Activated naive CD4-positive, alpha-beta T cell treated with anti-CD3 and anti-CD28 coated beads, Interleukin-2, amount 50 U/mL, for 16 hours (primary cell): ENCODE data around the gene SLC25A45.
A peak's percentile ranks its signal among the peaks of the same experiment; 100 is the strongest.

ENCODE experiments used
- DNase-seq: peaks from one replicate; pipeline ENCODE4 v3.0.0-alpha.2; 2020

SLC25A45 gene

DNA sequence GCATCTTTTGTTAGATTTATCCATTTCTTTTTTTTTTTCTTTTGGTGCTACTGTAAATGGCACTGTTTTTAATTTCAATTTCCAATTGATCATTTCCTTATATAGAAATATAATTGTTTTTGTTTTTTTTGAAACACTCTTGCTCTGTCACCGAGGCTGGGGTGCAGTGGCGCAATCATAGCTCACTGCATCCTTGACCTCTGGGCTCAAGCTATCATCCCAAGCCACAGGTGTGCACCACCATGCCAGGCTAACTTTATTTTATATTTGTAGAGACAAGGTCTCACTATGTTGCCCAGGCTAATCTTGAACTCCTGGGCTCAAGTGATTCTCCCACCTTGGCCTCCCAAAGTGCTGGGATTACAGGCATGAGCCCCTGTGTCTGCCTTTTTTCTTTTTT, 20.3 kb upstream of the SLC25A45 start:
- no peak for DNase-seq

DNA sequence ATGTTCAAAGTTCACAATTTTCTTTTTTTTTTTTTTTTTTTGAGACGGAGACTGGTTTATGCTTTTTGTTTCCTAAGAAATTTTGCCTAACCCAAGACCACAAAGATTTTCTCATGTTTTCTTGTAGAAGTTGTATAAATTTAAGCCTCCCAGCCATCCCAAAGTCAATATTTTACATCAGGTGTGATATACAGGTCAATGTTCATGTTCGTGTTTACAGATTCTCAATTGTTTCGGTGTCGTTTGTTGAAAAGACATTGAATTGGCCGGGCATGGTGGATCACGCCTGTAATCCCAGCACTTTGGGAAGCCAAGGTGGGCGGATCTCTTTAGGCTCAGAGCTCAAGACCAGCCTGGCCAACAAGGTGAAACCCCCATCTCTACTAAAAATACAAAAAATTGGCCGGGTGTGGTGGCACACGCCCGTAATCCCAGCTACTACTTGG, 19.4 kb upstream of the SLC25A45 start:
- DNase-seq: no peak

DNA sequence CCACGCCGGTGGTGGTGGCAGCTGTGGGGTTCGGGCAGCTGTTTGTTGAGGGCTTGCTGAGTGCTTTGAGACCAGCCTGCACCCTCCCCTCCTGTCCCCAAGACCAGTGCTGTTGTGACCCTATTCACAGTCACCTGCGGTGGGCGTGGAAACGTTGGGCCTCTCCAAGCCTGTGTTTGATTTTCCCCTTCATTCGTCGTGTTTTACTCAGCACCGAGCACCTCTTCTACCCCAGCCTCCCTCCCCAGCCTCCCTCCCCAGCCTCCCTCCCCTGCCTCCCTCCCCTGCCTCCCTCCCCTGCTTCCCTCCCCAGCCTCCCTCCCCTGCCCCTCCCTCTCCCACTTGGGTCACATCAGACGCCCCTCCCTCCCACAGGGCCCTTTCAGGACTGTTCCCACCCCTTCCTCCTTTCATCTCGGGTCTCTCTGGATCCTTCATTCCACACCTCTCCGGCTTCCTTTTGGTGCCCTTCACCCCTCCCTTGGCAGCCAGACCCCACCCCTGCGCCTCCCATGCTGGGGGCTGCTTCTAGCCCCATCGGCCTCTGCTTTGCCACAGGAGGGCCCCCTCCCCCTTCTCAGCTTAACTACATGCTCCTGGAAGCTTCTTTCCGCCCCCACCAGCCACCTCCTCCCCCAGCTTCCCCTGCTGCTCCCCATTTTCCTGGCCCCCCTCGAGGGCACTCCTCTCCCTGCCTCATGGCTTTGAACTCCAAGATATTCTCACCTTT, 18.8 kb upstream of the SLC25A45 start:
- no peak for DNase-seq

DNA sequence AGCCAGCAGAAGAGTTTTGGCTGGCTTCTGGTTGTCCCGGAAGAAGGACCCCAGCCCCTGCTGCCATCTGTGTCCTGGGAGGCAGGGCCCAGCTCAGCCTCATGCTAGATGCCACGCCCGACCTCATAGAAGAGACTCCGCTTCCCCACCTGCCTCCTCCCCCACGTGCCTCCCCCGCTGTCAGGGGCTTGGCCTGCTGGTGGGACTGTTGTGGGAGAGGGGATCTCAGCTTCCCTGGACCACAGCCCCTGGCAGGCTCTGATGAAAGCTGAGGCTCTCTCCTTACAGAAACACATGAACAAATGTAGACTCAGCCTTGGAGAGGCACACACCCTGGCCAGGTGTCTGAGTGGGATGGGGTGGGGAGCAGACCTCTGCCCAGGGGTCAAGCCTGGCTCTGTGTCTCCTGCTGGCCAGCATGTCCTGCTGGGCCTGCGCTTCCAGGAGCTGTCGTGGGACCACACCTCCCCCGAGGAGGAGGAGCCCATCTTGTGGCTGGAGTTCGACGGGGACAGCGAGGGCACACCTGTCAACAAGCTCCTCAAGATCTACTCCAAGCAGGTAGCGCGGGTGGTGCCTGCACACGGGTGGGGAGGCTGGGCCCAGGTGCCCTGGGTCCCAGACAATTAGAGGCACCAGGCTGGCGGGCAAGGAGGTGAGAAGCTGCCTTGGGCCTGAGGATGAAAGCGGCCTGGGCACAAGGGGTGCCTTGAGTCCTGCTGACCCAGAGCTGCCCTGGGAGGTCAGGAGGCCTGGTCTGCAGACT, 18.0 kb upstream of the SLC25A45 start:
- DNase-seq: no peak

DNA sequence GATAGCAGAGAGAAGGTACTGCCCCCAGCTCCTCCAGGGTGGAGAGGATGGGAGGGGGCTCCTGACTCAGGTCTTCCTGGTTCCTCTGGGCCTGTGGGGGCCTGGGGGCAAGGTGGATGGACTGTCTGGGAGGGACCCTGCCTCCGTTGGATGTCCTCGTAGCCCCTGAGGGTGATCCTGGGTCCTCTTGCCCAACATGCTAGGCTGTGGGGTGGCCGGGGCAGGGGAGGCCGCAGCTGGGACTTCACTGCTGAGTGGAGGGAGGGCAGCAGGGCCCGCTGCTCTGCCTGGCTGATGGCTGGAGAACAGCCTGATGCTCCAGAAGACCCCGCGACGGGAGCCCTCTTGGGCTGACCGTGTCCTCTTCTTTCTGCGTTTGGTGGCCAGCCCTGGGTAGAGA, 17.4 kb upstream of the SLC25A45 start:
- no peak for DNase-seq

DNA sequence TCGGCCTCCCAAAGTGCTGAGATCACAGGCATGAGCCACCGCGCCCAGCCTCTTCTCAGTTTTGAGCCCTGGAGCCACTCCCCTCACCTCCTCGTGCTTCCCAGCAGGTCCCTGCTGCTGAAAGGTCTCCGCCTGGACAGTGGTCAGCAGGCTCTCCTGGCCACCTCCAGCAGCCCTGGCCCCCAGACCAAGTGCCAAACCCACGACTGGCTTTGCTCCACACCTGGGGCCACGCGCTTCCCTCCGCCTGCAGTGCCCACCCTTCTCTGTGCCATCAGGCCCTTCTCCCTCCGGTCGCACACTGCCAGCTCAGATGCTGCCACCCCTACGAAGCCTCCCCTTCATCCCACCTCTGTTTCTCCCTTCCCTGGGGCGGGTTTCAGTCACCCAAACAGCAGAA, 16.8 kb upstream of the SLC25A45 start:
- DNase-seq: no peak

DNA sequence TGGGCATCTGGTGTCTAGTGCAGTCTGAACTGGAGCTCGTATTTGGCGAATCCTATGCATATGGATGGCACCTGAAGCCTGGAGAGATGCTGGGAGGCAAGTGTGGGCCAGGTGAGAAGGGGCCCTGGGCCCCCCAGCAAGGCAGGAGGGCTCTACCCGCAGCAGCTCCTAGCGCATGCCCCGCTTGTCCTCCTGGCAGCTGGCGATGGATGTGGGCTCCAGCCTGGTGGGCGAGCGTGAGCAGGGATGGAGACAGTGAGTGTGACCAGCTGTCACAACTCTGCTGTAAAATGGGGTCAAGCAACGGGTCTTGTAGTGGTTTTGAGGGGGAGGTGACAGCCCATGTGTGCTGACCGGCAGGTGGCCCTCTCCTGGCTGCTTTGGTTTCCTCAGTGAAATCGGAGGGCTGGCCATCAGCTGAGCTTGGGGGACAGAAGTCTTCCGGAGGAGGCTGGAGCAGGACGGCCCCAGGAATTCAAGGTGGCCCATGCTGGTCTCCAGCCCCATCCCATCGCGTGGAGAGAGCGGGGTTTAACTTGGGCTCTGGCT, 16.0 kb upstream of the SLC25A45 start:
- no peak for DNase-seq

DNA sequence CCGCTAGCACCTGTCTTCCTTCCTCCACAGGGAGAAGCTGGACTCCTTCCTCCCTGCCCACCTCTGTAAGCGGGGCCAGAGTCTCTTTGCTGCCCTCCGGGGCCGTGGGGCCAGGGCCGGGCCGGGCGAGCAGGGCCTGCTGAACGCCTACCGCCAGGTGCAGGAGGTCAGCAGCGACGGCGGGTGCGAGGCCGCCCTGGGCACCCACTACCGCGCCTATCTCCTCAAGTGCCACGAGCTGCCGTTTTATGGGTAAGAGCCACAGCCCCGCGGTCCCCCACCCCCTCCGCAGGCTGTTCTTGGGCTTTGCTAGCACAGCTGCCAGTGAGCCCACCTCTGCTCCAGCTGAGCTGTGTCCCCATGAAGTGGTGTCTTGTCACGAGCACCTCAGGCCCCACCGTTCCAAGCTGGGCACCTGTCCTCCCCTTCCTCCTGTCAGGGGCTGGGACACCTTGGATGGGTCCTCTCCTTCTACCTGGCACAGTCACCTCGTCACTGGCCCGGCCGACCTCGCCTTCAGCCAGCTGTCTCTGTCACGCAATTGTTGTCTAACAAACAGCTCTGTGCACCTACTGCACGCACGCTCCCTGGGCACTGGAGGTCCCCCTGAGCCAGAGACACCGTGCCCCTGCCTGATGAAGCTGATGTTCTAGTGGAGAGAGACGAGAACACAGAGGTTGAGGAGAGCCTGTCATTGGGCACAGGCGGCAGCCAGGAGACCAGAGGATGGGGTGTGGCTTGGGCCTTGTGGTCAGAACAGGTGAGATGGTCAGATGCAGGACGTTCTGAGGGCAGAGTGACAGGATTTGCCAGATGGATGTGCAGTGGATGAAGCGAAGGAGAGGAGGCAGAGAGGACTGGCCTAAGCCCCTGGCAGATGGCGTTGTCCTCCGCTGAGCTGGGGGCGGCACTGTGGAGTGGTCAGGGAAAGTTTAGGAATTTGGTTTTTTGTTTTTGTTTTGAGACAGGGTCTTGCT, 14.6 kb upstream of the SLC25A45 start:
- no peak for DNase-seq

DNA sequence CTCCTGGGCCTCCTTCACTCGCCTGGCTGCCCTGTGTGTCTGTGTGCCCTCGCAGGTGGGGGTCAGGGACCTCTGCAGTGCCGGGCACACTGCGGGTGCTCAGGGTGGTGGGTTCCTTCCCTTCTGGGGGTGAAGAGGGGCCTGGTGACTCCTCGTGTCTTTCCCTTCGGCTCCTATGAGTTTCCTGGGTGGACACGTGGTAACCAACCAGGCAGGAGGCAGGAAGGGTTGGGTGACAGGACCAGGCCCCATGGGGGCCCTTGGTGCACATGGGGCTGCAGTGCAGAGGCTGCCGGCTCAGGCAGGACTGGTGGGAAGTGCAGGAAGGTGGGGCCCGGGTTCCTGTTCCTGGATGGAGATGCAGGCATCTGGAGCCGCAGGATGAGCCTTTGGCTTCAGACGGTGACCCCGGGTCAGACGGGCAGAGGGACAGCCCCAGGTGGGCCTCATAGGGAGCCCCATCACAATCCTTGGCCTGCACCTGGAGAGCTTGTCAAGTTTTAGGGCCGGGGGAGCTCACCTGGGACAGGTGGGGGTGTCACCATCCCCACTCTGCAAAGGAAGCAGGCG, 13.6 kb upstream of the SLC25A45 start:
- DNase-seq: no peak

DNA sequence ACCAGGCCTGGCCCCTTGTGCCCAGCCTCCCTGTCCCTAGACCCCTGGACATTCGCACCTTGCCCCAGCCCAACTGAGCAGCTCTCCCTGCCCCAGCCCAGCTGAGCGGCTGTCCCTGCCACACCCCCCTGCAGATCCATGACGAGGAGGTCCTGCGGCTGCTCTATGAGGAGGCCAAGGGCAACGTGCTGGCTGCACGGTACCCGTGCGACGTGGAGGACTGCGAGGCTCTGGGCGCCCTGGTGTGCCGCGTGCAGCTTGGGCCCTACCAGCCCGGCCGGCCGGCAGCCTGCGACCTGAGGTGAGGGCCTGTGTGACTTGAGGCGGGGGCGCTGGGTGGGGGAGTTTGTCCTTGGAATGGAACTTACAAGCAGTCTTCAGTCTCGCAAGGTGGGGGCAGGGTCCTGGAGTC, 11.7 kb upstream of the SLC25A45 start:
- DNase-seq: no peak

DNA sequence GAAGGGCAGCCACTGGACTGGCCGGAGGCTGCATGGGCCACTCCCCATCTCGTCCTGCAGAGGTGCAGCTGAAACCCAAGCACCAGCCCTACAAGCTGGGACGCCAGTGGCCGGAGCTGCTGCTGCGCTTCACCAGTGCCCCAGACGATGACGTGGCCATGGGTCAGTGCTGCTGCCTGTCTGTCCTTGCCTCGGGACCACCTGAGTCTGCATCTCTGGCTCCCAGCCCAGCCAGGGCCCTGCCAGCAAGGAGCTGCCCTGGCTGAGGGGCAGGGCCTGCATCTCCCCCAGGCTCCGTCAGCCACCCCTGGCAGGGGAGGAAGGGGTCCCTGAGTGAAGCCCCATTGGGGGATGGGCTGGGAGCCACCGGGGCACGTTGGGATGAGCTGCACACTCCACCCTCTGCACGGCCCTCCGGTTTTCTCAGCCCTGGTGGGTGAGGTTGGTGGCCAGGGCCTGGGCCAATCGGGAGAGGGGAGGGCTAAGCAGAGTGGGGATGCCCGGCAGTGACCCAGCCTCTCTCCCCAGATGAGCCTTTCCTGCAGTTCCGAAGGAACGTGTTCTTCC, 11.2 kb upstream of the SLC25A45 start:
- no peak for DNase-seq

DNA sequence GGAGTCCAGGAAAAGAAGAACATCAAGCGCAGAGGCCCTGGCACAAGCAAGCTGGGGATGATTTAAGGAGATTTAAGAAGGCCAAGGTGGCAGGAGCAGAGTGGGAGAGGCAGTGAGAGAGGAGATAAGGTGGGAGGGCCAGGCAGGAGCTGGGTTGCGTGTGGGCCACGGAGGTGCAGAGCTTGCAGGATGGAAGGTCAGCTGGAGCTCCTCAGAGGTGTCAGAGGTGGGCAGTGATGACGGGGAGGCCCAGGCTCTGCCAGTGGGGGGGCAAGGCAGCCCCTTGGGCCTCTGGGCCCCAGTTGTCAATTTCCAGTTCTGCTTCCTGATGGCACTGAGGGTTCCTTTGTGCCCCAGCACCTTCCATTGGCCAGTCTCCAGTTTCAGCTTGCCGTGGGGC, 10.5 kb upstream of the SLC25A45 start:
- no peak for DNase-seq

DNA sequence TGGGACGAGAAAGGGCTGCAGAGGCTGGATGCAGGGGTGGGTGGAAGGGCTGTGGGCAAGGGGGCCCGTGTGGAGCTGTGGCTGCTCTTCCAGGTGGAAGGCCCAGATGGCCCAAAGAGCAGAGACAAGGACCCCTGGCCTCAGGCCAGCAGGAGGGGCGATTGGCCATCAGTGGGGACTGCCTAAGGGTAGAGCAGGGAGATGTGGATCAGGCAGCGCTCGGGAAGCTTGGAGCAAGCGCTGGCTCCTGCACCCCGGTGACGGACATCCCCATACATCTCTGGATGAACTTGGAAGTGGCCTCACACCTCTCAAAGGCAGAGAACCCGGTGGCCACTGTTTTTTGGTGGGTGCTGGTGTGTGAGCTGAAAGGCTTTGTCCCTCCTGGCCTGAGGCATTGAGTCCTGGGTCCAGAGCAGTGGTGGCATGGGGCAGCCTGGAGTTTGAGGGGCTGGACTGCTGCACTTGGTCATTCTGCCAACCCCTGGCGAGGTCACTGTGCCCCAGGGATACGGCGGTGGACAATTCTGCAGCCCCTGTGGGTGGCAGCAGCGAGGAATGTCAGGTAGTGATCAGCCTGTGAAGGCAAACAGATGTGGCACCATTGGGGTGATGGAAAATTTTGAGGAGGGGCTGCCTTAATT, 9.9 kb upstream of the SLC25A45 start:
- DNase-seq: no peak

DNA sequence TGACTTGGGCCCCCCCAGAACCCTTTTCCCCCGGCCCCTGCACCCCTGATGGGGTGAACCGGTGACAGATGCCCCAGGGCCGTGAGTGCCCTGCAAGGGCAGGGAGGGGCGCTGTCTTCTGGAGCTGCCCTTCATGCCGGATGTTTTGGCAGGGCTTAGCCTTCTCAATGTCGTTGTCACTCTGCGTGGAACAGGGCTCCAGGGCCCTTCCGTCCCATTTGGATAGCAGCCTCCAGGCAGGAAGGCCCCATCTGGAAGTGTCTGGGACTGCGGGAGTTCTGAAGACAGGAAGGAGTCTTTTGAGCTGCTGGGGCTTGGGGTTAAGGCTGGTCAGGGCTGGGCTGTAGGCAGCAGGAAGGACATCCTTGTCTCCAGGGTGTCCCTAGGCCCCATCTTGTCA, 8.6 kb upstream of the SLC25A45 start:
- no peak for DNase-seq

DNA sequence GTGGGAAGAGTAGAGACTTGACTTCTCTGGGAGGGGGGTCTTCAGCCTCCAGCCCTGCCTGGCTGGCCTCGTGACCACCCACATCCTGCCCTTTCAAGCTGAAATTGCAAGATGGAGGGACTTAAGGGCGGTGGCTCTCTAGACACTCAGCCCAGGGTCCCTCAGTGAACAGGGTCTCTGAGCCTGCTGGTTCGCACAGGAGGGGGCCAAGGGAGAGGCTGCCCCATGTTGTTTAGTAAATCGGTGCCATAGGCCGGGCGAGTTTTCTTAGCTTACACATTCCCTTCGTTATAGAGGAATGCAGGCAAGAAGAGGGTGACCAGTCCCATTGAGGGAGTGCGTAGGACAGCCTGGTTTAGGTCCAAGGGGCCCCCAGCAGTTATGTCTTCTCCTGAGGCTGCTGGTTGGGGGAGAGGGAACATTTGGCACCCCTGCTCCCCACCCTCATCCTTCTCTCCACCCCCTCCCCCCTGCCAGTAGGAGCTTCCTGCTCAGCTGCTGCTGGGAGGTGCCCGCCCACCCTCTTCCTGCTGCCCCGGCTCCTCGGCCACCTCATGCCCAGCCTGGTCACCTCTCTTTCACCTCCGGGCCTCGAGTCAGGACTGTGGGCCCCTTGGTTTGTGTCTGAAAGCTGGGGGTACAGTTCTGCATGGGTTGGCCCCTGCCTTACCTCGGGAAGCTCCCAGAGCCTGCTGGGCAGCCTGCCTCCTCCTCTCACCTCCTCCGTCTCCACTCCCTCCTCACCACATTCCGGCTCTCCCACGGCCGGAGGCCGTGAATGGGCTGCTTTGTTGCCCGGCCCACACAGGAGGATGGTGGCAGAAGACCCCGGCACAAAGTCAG, 7.9 kb upstream of the SLC25A45 start:
- DNase-seq: no peak

DNA sequence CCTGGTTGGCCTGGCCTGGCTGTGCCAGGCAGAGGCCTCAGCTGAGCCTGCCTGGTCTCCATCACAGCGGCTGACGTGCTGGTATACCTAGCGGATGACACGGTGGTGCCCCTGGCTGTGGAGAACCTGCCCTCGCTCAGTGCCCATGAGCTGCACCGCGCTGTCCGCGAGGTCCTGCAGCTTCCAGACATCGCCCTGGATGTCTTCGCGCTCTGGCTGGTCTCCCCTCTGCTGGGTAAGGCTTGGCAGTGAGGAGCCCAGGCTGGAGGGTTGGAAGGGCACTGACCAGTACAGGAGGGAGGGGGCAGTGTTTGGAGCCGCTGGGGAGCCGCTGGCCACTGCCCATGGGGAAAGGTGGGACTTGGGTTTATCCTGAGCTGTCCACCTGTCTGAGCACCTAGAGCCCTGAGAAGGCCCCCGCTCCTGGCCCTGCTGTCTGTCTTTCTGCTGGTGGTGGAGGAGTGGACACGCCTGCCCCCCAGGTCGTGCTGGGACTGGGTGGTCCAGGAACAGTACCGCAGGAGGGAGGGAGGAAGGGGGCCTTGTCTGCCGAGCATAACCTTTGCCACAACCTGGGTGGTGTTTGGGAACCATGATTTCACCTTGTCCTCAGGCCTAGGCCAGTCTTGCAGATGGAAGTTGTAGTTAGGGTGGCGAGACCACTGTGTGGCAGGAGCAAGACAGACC, 7.0 kb upstream of the SLC25A45 start:
- no peak for DNase-seq

DNA sequence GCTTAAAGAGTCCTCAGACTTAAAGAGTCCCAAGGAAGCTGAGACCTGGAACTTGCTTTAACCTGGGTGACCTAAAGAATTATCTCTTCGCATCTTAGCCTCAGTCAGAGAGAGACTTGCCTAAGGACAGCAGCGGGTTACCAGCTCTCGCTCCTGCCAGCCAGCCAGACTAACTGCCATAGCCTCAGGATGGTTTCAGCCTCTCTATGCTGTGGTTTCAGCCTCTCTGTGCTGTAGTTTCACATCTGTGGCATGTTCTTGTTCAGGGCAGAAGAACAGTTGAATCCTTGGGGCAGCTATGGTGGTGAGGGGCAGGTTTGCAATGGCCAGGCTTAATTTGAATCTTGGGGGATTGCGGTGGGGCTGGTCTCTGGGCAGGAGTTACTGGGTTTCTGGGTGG, 6.3 kb upstream of the SLC25A45 start:
- DNase-seq: no peak

DNA sequence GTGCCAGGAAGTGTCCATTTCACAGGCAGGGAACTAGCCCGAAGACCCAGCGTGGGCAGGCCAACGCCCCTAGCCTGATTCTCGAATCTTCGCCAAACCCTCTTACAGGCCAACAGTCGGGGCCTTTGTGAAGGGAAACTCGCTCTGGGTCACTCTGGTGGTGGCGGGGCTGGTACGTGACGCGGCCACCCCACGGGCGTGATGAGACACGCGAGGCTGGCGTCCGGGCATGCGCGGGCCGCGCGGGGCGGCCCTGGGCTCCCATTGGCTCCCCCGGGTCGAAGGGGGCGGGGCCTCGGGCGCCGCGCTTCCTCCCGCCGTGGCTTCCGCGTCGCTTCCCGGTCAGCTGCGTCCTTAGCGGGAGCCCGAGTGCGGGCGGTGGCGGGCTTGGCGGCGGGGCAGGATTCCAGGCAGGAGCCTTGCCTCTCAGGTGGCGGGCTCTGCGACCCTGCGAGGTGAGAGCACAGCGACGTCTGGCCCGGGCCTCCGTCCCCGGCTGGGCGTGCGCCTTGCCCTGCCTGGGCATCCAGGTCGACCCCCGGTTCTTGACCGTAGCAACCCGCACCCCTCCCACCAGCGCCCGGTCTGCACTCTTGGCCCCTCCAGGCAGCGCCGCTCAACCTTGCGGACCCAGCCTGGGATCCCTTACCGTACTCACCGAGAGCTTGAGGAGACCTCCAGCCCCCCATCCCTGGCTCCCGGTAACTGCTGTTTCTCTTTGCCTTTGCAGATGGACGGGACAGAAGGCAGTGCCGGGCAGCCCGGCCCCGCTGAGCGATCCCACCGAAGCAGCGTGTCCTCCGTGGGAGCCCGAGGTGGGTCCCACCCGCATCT, 4.1 kb upstream of the SLC25A45 start, which contains the start of gene FRMD8:
Gene FRMD8, plus strand, starts transcription at position 331 of the 834 bp plus-strand sequence. Its CDS starts 400 bp downstream, at position 731.
- peak; percentile 87 for DNase-seq

DNA sequence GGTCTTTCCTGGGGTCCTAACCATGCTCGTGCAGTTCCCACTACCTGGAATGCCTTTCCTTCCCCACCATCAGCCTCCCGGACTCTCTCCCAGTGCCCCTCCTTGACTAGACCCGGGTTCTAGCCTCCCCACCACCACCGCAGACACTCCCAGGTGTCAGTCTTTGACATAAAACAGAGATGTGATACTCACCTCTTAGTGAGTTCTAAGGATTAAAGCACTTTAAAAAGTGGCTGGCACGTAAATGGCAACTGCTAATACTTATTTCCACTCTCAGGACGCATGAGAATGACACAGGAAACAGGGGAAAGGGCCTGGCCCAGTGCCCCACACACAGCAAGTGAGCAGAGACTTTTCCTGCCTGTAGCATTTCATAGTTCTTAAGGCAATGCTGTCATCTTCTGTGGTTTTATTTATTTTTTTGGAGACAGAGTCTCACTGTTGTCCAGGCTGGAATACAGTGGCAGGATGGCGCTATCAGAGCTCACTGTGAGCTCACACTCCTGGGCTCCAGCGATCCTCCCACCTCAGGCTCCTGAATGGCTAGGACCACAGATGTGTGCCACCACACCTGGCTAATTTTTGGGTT, 1.9 kb upstream of the SLC25A45 start:
- DNase-seq: no peak
